GM18907 (cell line): Measurements from ENCODE around the gene HCAR2.
"Not testable (repeated sequence)": the region's sequence is repeated elsewhere in the genome, so short reads cannot be mapped to it uniquely, and the experiment has no call there.

Experiments used
- ATAC-seq: cut with Tn5 transposase; IDR thresholded peaks from one replicate; pipeline ENCODE4 v1.9.1; 2021; ENCODE audit warnings: mild to moderate bottlenecking, moderate library complexity; ENCODE audit not compliant: unreplicated experiment

HCAR2 gene

GRCh38 chr12:122721057-122721545 lies 17.9 kb upstream of the HCAR2 start:
- ATAC-seq = no peak

DNA sequence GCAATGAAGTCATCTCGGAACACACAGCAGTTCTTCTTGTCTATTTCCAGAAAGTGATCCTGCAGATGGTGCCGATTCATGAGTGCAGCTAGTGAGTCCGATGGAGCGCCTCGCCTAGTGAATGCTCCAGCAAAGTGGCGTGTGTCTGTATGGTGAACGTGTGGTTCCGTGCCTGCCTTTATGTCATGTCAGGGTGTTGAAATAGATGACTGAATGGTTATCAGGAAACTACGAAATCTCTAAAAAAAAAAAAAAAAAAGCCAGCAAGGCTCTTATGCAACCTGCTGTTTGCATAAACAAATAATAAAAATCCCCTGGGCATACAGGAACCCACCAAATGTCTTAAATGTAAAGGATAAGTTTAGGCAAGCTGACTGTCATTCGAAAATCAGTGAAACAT lies 13.5 kb upstream of the HCAR2 start, which contains the start of gene HCAR3:
Gene HCAR3, minus strand, starts transcription at position 154 of the 400 bp plus-strand sequence. Its CDS starts 74 bp downstream, at position 80.
- not testable (repeated sequence) for ATAC-seq

DNA sequence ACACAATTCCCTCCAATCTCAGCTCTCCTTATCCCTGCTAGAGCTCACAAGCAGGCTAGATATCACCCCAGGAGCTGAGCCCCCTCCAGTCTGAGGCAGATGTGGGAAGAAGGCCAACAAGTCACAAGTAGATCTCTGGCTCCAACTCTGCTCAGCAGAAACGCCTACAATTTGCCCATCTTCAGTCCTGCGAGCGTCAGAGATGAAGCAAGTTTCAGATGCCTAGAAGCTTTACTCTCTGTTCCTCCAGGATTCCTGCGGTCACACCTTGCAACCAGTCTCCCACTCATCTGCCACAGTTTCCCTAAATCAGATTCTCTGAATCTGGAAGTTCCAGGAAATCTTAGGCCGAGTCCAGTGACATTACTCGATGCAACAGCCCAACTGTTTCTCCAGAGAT lies 12.1 kb upstream of the HCAR2 start:
- not testable (repeated sequence) for ATAC-seq

- ATAC-seq = not testable (repeated sequence)
Measured at GRCh38 chr12:122713491-122714188, 10.5 kb upstream of the HCAR2 start.

DNA sequence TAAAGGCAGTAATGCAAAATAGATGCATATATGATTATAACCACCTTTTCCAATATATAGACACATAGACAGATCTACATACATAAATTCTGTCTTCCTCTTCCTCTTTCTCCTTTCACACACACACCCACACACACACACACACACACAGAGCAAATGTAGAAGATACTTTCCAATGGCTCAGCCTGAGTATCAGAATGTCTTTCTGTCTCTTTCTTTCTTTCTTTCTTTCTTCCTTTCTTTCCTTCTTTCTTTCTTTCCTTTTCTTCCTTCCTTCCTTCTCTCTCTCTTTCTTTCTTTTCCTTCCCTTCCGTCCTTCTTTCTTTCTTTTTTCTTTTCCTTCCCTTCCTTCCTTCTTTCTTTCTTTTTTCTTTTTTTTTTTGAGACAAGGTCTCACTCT lies 8.1 kb upstream of the HCAR2 start:
- ATAC-seq = not testable (repeated sequence)

GRCh38 chr12:122710341-122710740 lies 7.2 kb upstream of the HCAR2 start:
- ATAC-seq = not testable (repeated sequence)

DNA sequence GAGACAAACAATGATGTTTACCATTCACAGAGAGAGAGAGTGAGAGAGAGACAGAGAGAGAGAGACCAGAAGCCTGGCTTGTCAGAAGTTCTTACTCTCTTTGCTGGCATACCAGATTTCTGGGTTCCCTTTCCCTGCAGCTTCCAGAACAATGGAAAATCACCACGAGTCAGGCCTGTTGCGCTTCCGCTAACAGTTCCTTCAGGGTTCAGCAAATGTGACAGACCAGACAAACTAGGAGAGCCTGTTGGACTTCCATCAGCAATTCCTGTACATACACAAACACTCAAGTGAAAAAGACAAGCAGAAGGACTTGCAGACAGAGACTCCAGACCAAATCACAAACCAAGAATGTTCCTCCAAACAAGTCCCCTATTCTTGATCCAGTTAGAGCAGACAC lies 6.1 kb upstream of the HCAR2 start:
- not testable (repeated sequence) for ATAC-seq

- not testable (repeated sequence) for ATAC-seq
Measured at GRCh38 chr12:122703841-122704240, 684 bp upstream of the HCAR2 start.

DNA sequence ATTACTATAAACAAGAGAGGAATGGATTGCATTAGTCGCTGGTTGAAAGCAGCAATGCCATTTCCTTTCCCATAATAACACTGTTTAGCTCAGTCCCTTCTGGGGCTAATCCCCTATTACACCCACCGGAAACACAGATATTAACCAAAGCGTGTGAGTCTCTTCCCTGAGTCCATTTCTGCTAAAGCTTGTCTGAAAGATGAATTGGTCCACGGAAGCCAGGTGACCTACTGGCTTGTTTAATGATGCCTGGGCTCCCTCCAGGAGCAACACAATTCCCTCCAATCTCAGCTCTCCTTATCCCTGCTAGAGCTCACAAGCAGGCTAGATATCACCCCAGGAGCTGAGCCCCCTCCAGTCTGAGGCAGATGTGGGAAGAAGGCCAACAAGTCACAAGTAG lies 1.7 kb downstream of the HCAR2 start:
- not testable (repeated sequence) for ATAC-seq

- not testable (repeated sequence) for ATAC-seq
Measured at GRCh38 chr12:122700038-122700710, 3.0 kb downstream of the HCAR2 start.

DNA sequence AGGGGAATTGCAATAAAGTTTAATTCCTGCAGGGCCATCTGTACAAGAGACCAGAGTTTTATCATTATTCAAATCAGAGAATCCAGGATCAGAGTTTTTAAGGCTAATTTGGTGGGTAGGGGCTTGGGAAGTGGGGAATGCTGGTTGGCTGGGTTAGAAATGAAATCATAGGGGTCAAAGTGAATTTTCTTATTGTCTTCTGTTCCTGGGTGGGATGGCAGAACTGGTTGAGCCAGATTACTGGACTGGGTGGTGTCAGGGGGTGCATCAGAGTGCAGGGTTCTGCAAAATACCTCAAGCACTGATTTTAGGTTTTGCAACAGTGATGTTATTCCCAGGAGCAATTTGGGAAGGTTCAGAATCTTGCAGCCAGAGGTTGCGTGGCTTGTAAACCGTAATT lies 6.2 kb downstream of the HCAR2 start:
- ATAC-seq = not testable (repeated sequence)

DNA sequence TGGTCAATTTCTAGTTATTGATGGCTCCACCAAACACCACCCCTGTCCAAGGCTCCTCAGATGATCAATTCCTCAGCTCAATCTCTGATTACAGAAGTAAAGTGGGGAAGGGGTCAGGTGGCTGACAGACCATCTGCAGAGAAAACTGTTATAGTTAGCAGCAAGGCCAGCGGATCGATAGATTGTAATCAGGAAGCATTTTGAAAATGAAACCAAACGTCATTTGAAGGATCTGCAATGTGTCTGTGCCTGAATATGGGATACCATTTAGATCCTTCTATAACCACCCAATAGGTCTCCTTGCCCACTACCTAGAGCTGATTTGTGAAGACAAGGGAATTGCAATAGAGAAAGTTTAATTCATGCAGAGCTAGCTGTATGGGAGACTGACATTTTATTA lies 11.6 kb downstream of the HCAR2 start:
- ATAC-seq = no peak

GRCh38 chr12:122688291-122688690 lies 14.9 kb downstream of the HCAR2 start:
- no peak for ATAC-seq

GRCh38 chr12:122687086-122687485 lies 16.1 kb downstream of the HCAR2 start:
- ATAC-seq = no peak

DNA sequence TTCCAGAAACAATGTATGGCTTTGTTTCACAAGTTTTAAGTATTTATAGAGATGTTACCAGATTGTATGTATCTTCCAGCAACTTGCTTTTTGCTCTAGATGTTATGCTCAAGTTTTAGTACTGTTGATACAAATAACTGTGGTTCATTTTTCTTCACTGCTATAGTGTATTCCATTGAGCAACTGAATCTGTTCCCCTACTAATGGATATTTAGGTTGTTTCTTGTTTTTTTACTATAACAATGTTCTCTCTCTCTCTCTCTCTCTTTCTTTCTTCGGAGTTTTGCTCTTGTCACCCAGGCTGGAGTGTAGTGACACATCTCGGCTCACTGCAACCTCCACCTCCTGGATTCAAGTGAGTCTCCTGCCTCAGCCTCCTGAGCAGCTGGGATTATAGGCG lies 16.6 kb downstream of the HCAR2 start:
- ATAC-seq = no peak

DNA sequence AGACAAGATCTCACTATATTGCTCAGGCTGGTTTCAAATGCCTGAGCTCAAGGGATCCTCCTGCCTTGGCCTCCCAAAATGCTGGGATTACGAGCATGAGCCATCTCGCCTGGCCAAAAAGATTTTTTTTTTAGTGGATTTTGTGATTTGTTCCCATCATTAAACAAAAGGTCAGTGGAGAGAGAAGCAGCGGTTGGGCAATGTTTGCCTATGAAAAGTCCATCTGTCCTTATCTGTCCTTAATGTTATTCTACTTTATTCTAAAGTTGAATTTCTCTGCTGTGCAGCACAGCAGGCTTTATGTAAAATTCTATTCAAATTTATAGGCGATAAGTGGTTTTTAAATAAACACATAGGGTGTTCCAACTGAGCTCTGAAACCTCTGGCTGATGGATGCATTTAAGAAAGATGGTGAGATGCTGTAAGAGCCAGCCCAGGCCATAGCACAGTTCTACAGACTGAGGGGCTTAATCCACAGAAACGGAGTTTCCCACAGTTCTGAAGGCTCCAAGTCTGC lies 18.8 kb downstream of the HCAR2 start:
- ATAC-seq = no peak

DNA sequence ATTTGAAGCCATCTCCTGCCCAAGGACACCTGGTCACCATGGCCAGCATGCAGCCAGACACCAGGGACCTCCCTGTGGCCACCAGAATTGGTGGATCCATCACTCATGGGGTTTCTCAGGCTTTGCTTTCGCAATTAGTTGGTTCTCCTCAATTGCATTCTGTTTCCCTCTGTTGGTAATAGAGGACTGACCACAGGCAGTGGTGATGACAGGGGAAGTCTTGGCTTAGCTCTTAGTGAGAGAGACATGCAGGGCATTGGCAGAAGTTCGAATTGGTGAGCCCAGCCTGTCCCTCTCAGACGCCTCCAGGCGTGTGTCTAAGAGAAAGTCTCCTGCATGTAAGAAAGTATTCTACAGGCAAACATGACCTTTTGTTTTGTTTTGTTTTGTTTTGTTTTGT lies 21.3 kb downstream of the HCAR2 start:
- no peak for ATAC-seq

- ATAC-seq = not testable (repeated sequence)
Measured at GRCh38 chr12:122680989-122681388, 22.2 kb downstream of the HCAR2 start.

DNA sequence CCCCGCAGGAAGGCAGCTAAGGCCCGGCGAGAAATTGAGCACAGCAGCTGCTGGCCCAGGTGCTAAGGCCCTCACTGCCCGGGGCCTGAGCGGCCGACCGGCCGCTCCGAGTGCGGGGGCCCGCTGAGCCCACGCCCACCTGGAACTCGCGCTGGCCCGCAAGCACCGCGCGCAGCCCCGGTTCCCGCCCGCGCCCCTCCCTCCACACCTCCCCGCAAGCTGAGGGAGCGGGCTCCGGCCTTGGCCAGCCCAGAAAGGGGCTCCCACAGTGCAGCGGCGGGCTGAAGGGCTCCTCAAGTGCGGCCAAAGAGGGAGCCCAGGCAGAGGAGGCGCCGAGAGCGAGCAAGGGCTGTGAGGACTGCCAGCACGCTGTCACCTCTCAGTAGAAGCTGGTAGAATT lies 26.4 kb downstream of the HCAR2 start:
- not testable (repeated sequence) for ATAC-seq

DNA sequence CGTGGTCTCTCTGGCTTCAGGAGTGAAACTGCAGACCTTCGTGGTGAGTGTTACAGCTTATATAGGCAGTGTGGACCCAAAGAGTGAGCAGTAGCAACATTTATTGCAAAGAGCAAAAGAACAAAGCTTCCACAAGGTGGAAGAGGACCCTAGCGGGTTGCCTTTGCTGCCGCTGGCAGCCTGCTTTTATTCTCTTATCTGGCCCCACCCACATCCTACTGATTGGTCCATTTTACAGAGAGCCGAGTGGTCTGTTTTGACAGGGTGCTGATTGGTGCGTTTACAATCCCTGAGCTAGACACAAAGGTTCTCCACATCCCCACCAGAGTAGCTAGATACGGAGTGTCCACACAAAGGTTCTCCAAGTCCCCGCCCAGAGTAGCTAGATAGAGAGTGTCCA lies 27.1 kb downstream of the HCAR2 start:
- not testable (repeated sequence) for ATAC-seq

- ATAC-seq = no peak
Measured at GRCh38 chr12:122672515-122672914, 30.6 kb downstream of the HCAR2 start.
